IMR-90 (cell line): Measurements from ENCODE around the gene MRPS9.

Experiments
- BHLHE40 ChIP-seq: fragments of 150-350 bp; IDR thresholded peaks from 2 replicates; pipeline ENCODE4 v1.6.1; 2016; ENCODE audit warnings: mild to moderate bottlenecking, low read depth, low read length
- CEBPB ChIP-seq: IDR thresholded peaks from 2 replicates; pipeline ENCODE4 v1.6.1; 2012; ENCODE audit warnings: low read depth, low read length, improper control_type of control experiment
- CTCF ChIP-seq: conservative IDR thresholded peaks from 2 replicates; pipeline ENCODE4 v1.5.1; 2012; ENCODE audit warnings: mild to moderate bottlenecking, low read depth, low read length, improper control_type of control experiment
- RAD21 ChIP-seq: IDR thresholded peaks from 2 replicates; pipeline ENCODE4 v1.6.1; 2012; ENCODE audit warnings: low read length, improper control_type of control experiment

DNA sequence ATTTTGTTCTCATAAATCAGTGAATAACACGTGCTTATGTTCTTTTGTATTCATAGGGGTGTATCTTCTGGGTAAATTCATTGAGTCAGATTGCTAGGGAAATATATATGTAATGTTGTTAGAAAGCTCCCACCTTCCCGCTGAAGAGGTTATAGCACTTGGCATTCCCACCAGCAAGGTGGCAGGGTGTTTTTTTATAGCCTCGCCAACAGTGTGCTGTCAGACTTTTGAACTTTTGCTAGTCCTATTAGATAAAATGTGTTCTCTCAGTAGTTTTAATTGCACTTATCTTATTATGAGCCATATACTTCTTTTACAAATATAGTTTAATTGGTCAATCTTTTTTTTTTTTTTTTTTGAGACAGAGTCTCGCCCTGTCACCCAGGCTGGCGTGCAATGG is 31.0 kb downstream of the MRPS9 start:
- TF ChIP-seq CTCF (no peak), BHLHE40 (no peak), RAD21 (no peak), CEBPB (no peak)
